Measurements from ENCODE around the gene ALPI.

ALPI gene

DNA sequence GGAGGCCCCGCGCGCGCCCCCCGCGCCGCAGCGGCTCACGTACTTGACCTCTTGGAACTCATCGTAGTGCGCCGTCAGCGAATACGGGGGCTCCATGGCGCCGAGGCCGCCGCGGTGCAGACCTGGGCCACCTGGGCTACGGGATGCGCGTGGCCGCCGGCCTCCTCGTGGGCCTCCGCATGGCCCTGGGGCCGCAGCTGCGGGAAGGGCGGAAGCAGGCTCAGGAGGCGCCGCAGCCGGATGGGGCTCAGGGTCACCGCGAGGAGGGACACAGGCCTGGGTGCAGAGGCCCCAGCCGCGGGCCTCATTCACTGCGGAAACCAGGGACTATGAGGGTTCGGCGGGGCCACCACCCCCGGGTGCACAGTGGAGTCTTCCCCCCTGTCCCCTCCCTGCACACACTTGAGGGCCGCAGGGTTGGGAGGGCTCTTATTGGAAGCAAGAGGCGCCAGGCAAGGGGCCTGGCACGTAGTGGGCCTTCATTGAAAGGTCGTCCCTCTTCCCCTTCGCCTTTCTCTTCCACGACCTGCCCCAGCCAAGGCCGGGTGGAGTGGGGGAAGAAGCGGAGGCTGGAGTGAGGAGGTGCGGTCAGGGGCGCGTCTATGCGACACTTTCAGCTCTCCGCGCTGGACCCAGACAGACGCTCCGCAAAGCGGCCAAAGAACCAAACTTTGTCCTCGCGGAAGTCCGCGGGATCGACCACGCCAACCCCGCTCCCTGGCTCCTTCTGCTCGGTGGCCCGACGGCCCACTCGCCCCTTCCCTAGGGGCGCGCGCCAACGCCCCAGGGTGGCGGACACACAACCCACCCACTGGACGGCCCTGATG is 30.8 kb downstream of the ALPI start:
- peak; percentile 25 for DNase-seq

DNA sequence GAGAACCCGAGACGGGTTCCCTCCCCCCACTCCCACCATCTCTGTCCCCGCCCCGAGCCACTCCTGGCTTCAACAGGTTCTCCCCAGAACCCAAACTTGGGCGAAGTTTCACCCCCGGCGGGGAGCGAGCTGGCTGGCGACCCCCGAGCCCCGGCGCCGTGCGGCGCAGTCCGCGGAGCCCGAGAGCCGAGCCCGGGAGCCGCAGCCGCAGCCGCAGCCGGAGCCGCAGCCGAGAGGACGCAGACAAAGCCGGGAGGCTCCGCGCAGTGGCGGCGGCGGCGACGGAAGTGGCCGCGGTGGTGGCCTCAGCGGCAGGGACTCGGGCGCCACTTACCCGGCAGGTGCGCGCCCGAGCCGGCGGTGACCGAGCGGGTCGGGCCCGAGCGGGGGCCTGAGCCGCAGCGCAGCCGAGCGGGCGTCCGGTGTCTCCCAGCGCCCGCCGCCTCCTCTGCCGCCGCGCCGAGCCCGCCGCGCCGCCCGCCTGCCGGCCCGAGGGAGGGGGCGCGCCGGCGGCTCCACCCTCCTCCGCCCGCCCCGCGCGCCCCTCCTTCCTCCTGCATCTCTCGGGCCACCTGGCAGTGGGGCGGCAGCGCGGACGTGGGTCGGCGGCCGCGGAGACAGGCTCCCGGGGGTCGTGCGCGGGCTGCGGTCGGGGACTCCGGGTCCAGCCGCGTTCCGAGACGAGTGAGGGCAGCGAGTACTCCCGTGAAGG is 31.6 kb downstream of the ALPI start, which contains the start of gene ECEL1:
Gene ECEL1, minus strand, starts transcription at position 450 of the 712 bp plus-strand sequence. CDS start 1,181 bp downstream, outside the sequence.
- peak; percentile 63 for DNase-seq

- DNase-seq = peak; percentile 52
Measured at GRCh38 chr2:232488097-232488711, 32.3 kb downstream of the ALPI start.

- no peak for DNase-seq
Measured at GRCh38 chr2:232488721-232489300, 32.9 kb downstream of the ALPI start.

DNA sequence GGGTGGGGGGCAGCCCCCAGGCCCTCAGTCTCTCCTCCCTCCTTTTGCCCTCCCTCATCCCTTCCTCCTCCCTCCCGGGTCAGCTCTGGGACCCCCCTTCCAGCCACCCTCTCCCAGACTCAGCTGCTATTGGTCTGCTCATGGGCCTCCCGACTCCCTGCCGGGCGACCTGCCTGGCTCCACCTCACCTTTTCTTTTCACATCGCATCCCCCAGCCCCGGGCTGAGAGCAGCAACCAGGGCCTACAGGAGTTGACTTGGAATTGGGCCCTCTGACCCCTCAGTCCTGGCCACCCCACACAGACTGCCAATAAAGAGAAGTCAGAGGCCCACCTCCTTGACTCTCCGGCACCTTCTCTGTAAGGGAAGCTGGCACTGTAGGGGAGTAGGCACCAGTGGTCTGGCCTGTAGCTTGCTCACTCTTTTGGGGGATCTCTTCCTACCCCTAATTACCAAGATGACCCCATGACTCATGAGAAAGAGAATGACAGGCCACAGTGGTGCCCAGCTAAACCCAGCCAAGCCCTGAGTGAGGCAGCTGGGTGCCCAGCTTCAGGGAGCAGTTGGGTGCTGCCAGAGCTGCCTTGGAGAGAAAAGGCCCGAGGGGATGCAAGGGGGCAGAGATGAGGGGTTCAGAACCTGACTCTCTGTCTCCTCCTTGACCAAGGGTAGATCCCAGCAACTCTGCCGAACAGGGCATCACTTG is 33.7 kb downstream of the ALPI start:
- no peak for DNase-seq

DNA sequence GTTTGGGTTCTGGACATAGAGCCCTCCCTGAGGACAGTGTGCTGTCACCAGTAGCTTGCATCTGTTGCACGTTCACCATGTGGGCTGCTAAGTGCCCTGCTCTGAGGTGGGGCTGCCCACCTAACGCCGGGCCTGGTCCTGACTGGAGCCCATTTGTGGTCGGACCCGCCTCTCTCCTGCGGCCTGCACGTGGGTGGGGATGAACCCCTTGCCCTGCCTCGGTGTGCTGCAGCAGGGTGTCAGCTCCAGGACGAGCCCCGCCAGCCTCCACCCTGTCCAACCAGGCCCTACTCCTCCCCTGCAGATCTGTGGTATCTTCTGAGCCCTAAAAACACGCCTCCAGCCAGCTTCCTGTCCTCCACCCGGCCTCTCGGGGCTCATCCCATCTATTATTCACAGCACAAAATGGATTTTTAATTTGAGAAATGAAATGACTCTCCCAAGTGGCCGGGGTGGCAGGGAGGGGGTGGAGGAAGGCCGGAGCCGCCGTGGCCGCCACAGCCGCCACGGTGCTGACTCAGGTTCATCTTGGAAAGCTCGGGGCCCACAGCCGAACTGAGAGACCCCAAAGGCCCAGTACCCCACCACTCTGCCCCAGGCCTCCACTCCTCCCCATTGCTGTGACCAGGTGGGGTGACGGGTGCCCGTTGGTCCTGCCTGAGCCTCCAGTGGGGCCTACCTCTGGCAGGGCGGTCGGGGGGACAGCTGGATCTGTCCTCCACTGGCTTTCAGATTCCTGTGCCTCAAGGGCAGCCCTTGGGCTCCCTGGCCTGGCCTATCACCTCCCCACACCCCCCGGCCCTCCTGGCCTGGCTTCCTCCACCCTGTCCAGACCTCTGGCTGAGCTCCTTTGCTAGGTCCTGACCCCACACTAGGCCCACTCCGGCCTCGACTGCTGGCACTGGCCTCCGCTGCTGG is 34.5 kb downstream of the ALPI start:
- peak; percentile 48 for DNase-seq

DNA sequence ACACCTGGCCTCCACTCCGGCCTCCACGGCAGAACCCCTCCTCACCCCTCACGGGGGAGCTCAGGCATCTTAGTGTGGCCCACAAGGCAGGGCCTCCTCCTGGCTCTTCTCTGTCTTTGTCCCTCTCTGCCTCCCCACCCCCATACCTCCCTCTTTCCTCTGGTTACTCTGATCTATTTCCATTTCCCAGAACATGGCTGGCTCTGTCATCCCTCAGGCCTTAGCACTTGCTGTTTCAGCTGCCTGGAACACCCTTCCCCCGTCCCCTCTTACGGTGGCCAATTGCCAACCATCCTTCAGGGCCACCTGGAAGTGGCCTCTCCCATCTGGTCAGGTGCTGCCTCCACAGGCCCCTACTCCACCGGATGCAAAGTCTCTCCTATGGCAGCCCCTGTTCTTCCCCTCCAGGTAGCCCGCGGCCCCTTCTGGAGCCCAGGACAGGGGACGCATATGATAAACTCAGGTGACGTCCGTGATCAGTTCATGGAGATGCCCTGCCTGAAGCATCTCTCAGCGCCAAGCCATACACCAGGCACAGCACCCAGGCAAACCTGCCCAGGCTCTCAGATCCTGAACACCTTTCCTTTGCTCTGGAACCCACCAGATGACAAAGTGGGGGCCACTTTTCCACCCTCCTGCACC is 35.3 kb downstream of the ALPI start:
- no peak for DNase-seq

DNA sequence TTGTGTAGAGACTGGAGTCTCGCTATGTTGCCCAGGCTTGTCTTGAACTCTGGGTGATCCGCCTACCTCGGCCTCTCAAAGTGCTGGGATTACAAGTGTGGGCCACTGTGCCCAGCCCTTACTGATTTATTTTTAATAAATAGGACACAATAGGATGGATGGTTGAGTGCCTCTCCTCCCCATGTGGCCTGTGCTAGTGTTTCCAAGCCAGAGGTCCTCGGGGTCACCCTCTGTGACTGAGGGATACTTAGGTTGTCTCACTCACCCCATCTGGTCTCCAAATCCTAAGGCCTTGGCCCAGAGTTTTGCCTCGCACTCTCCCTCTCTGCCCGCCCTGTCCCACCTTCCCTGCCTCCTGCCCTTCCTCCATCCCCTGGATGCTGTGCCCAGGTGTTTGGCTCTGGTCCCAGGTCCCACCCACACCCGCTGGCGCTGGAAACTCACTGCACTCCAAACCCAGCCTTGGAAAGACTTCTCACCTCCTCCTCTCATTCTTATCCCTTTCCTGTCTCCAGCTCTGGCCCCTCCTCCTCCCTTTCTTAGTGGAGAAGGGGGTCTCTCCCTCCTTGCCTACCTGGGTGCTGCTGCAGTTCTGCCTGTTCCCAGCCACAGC is 36.4 kb downstream of the ALPI start:
- DNase-seq = no peak

GRCh38 chr2:232492963-232493700 is 37.2 kb downstream of the ALPI start:
- no peak for DNase-seq

DNA sequence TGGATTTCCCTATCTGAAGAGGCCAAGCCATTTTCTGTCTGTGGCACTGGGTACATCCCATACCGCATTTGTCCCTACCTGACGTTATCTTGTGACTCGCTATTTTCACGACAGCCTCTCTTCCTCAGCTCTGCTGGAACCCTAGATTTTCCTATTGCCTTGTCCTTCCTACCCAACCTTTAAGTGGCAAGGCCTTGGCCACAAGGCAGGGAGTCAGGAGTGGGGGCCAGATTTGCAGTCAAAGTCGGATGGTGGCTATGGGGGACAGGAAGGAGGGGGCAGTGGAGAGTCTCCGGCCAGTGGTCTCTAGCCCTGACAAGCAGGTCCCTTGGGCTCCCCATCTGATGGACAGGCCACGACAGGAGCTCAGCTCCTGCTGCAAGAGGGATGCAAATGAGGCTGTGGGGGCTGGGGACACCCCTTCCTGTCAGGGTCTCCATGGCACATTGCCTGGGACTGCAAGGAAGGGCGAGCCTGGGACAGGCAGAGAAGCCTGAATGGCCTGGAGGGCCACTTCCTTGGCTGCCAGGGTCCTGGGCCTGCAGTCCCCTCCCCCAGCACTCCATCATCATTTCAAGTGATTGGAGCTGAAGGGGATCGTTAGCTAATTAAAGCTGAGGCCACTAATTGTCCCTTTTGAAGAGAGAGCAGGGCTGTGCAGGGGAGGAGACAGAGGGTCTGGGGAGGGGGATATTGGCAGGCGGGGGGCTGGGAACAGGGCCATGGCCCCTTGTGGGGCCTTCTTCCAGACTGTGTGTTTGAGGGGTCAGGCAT is 37.9 kb downstream of the ALPI start:
- peak; percentile 71 for DNase-seq

GRCh38 chr2:232494542-232494941 is 38.6 kb downstream of the ALPI start:
- no peak for DNase-seq

DNA sequence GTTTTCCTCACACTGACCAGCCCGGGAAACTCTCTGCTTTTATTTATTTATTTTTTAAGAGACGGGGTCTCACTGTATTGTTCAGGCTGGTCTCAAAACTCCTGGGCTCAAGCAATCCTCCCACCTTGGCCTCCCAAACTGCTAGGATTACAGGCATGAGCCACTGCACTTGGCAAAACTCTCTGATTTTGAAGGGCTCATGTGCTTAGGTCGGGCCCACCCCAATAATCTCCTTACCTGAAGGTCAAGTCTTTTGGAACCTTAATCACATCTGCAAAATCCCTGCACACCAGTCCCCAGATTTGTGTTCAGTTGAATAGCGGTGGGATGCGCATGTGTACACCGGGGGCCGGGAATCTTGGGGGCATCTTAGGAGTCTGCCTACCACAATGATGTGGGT is 39.3 kb downstream of the ALPI start:
- DNase-seq = no peak

GRCh38 chr2:232496501-232497270 is 40.7 kb downstream of the ALPI start:
- DNase-seq = peak; percentile 50

DNA sequence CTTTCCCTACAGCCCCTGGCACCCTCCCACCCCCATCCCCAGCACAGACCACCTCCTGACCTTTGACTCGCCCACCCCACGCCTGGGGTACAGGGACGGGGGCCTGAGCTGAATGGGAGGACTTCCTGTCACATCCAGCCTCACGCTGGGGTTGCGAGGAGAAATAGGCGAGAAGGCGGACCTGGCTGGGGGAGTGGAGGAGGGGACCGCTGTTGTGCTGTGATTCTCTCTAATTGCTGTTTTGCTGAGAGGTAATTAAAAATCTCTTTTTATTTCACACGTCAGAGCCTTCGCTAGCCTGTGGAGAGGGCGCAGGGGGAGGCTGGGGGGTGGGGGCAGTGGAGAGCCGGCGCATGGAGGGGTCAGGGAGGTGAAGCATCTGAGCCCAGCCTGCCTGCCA is 41.4 kb downstream of the ALPI start:
- DNase-seq = peak; percentile 46

- DNase-seq = no peak
Measured at GRCh38 chr2:232498452-232498851, 42.5 kb downstream of the ALPI start.

- DNase-seq = peak; percentile 36
Measured at GRCh38 chr2:232501331-232501771, 45.4 kb downstream of the ALPI start.

DNA sequence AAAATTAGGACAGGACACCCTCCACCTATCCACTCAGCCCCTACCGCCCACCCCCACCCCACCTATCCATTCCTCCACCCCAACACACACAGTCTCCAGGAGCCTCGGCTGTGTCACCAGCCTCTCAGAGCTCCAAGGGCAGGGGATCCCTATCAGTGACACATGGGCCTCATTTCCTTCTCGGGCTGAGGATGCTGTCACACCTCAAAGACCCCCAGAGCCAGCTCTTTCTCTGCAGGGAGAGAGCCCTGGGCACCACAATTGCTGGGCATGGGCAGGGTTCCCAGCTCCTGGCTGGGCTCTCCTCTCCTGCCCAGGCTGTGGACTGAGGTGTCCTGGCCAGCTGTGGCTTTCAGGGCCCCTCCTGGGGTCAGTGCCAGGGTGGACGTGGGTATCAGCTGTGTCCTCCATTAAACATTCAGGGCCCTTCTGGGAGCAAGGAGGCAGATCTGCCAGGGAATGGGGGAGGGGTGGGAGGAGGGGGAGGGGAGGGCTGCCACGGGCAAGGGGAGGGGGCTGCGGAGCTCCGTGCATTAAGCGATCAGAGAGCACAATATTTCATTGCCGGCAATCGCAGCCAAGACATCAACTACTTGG is 45.9 kb downstream of the ALPI start:
- DNase-seq = no peak

DNA sequence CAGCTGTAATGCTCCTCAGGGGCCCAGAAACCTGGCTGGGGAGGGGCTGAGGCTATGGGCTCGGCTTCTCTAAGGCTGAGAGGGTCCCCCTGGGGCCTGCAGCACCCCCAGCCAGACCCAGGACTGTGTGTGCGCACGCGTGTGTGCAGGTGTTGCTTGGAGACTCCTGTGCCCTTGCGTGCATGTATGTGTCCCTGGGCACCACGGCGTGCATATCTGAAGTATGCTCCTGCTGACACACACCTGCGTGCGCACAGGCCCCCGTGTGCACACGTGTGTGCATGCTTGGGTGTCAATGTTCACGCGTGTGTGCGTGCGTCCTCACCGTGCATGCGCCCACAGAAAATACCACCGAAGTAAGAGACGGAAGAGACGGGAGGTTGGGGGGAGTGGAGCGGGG is 46.6 kb downstream of the ALPI start:
- peak; percentile 77 for DNase-seq

Measured in eye (tissue), 1 donor.